GM23248 (cell line): ENCODE results near the gene ST7. TPM values are rescaled to one million over a fixed set of nuclear protein-coding genes. Genes with fewer than 3 reads are reported as not detected.
A peak's percentile ranks its signal among the peaks of the same experiment; 100 is the strongest.

Experiments
- DNase-seq: peaks from one replicate; pipeline ENCODE4 v3.0.0-alpha.2; 2015
- H2AFZ ChIP-seq: fragments of 200-600 bp; sonication (generic); 2 replicates; pipeline ENCODE4 v1.6.1; 2016; ENCODE audit warnings: antibody characterized with exemption
- H3F3A ChIP-seq: fragments of 200-600 bp; sonication (generic); 2 replicates; pipeline ENCODE4 v1.6.1; 2016; ENCODE audit warnings: mild to moderate bottlenecking, antibody characterized with exemption, mixed run types; ENCODE audit not compliant: insufficient read depth
- H3K27ac ChIP-seq: fragments of 200-600 bp; sonication (generic); 2 replicates; pipeline ENCODE4 v1.5.1; 2016; ENCODE audit warnings: mild to moderate bottlenecking
- H3K27me3 ChIP-seq: fragments of 200-600 bp; sonication (generic); replicated peaks from 2 replicates; pipeline ENCODE4 v1.6.1; 2016; ENCODE audit warnings: mild to moderate bottlenecking; ENCODE audit not compliant: insufficient read depth
- H3K36me3 ChIP-seq: fragments of 200-600 bp; sonication (generic); 2 replicates; pipeline ENCODE4 v1.6.1; 2016; ENCODE audit warnings: low read depth, mild to moderate bottlenecking
- H3K4me1 ChIP-seq: fragments of 200-600 bp; sonication (generic); 2 replicates; pipeline ENCODE4 v1.6.1; 2016; ENCODE audit warnings: mild to moderate bottlenecking; ENCODE audit not compliant: insufficient read depth
- H3K4me2 ChIP-seq: fragments of 200-600 bp; sonication (generic); one replicate; pipeline ENCODE4 v1.6.1; 2016; ENCODE audit warnings: mild to moderate bottlenecking; ENCODE audit not compliant: unreplicated experiment
- H3K4me3 ChIP-seq: fragments of 200-600 bp; sonication (generic); 2 replicates; pipeline ENCODE4 v1.5.1; 2016; ENCODE audit warnings: mild to moderate bottlenecking
- H3K79me2 ChIP-seq: fragments of 200-600 bp; sonication (generic); 2 replicates; pipeline ENCODE4 v1.6.1; 2016; ENCODE audit warnings: mild to moderate bottlenecking; ENCODE audit not compliant: insufficient read depth
- H3K9ac ChIP-seq: fragments of 200-600 bp; sonication (generic); 2 replicates; pipeline ENCODE4 v1.6.1; 2016; ENCODE audit warnings: mild to moderate bottlenecking
- H3K9me2 ChIP-seq: fragments of 200-600 bp; sonication (generic); 2 replicates; pipeline ENCODE4 v1.6.1; 2016; ENCODE audit warnings: mixed run types, mild to moderate bottlenecking, moderate library complexity; ENCODE audit not compliant: insufficient read depth
- H3K9me3 ChIP-seq: fragments of 200-600 bp; sonication (generic); one replicate; pipeline ENCODE4 v1.6.1; 2017; ENCODE audit warnings: low read depth
- H4K20me1 ChIP-seq: fragments of 200-600 bp; sonication (generic); 2 replicates; pipeline ENCODE4 v1.6.0; 2016; ENCODE audit not compliant: insufficient read depth
- EZH2 ChIP-seq: fragments of 200-600 bp; sonication (generic); IDR thresholded peaks from 2 replicates; pipeline ENCODE4 v1.6.1; 2018; ENCODE audit warnings: antibody characterized with exemption, mild to moderate bottlenecking; ENCODE audit not compliant: insufficient read depth, poor library complexity, severe bottlenecking
- EZH2phosphoT487 ChIP-seq: fragments of 200-600 bp; sonication (generic); IDR thresholded peaks from 2 replicates; pipeline ENCODE4 v1.6.1; 2018; ENCODE audit warnings: antibody characterized with exemption, moderate library complexity, mild to moderate bottlenecking, low read depth; ENCODE audit not compliant: insufficient read depth
- WGBS, 2 experiments: methylation state at CpG; one replicate each; pipeline ENCODE4 v1.1.6; 2015 to 2017; ENCODE audit warnings: low lambda C conversion rate in 2 of 2, low coverage in 1 of 2; ENCODE audit errors: missing lambda C conversion rate in 2 of 2; 5-methylcytosine and 5-hydroxymethylcytosine counted together
- in situ Hi-C: fragments of 300-500 bp; cut with MboI; formaldehyde crosslinking; loops from 2 replicates; pipeline ENCODE4 v1.15.0; 2020
- polyA plus RNA-seq: library from polyadenylated mRNA; unstranded; fragments of >200 nt; fragmentation: Nextera tagmentation; extraction: Ambion mirVana; gene quantifications from 2 replicates; pipeline ENCODE4 v1.2.1, GENCODE V29; 2016
- total RNA-seq: library from RNA; depleted of rRNA; stranded (reverse); fragments of >200 nt; shearing (Covaris generic); gene quantifications from 2 replicates; pipeline ENCODE4 v1.2.3, GENCODE V29; 2014

The ST7 gene
- total and polyA plus RNA-seq, 2 experiments from 2014 or later, result 17.8 to 21.9 TPM

DNA sequence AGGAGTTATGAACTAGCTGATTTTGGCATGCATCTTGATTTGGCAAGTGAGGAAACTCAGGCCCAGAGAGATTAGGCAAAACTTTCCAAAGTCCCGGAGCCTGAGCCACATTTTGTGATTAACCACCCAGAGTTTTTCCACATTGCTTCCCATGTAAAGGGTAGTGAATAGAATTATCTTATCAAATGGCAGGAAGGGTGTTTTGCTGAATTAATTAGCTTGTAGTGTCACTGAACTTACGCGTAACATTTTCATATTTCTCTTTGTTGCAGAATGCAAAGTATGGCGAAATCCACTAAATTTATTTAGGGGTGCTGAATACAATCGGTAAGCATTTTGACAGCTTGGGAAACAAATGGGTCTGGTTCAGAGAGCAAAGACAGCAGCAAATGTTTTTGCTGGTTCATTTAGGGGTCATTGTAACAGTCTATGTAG is 176.2 kb downstream of the ST7 start:
- H2AFZ ChIP-seq, result no peak overlapping the region
- H3K36me3 ChIP-seq, result no peaks in the 10 kb centered on the region
- in situ Hi-C loops, result loop anchor here (10.0 kb wide), 1 partner anchor 205 kb away; no protein-coding TSS in a partner anchor
- no peak overlapping the region for H3K9ac ChIP-seq
- H3K27me3 ChIP-seq, result no peaks in the 10 kb centered on the region
- H3K9me2 ChIP-seq, result peaks cover 4% of the 10 kb centered on the region; the same call in 1 of the 2 replicates
- no peaks in the 10 kb centered on the region for H4K20me1 ChIP-seq
- no peak overlapping the region for H3K4me3 ChIP-seq
- H3F3A ChIP-seq, result peaks cover 53% of the 10 kb centered on the region
- H3K27ac ChIP-seq, result peak overlapping the region; percentile 47; the same call in 1 of the 2 replicates
- peak overlapping the region; percentile 4 for H3K4me2 ChIP-seq
- DNase-seq, result peak; percentile 39
- H3K79me2 ChIP-seq, result no peaks in the 10 kb centered on the region
- TF ChIP-seq EZH2 (no peak), EZH2phosphoT487 (no peak)
- H3K4me1 ChIP-seq, result peaks cover 86% of the 10 kb centered on the region
- WGBS, 2 experiments, result 60% methylated on average over 5 of the region's 5 CpGs
- no peaks in the 10 kb centered on the region for H3K9me3 ChIP-seq

DNA sequence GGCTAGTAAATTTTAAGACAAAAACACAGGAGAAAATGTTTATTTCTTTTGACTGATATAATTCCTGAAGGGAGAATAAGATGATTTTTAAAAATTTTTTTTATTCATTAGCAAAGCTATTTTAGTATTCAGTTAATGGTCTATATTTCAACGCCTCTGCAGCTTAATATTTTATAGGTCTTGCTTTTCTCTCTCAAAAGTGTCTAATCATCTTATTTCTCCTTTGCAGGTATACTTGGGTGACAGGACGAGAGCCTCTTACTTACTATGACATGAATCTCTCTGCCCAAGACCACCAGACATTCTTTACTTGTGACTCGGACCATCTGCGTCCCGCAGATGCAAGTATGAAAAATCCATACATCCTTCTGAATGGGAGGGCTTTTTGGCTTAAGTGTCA is 177.0 kb downstream of the ST7 start:
- Histone ChIP-seq H4K20me1 (no peaks in the 10 kb centered on the region), H3K4me1 (peaks cover 85% of the 10 kb centered on the region)

GRCh38 chr7:117132321-117133120 is 179.2 kb downstream of the ST7 start:
- Histone ChIP-seq H3K79me2 (no peaks in the 10 kb centered on the region), H3K9me2 (peaks cover 4% of the 10 kb centered on the region; the same call in 1 of the 2 replicates), H3K36me3 (no peaks in the 10 kb centered on the region), H3K4me3 (peak overlapping the region; percentile 53), H4K20me1 (no peaks in the 10 kb centered on the region), H3K27me3 (no peaks in the 10 kb centered on the region), H3F3A (peaks cover 44% of the 10 kb centered on the region), H3K9me3 (no peaks in the 10 kb centered on the region), H3K4me1 (peaks cover 66% of the 10 kb centered on the region), H3K9ac (peak overlapping the region; percentile 82), H2AFZ (peak overlapping the region; percentile 12; the same call in 1 of the 2 replicates), H3K4me2 (peak overlapping the region; percentile 78), H3K27ac (peak overlapping the region; percentile 99)
- 3 to 4% methylated on average over 6 of the region's 6 CpGs for WGBS, 2 experiments
- peak; percentile 97 for DNase-seq
- TF ChIP-seq EZH2 (no peak), EZH2phosphoT487 (0 out of 2 replicates have a peak, but pooled peaks have one; percentile 21)
- in situ Hi-C loops, result no loop called here

More for the DNA sequence above, 177.0 kb downstream of the ST7 start:
- no peak for TF ChIP-seq EZH2
- TF ChIP-seq EZH2phosphoT487, result no peak
- peaks cover 49% of the 10 kb centered on the region for H3F3A ChIP-seq
- no peak overlapping the region for H3K27ac ChIP-seq
- no peak overlapping the region for H3K4me2 ChIP-seq
- no peak overlapping the region for H2AFZ ChIP-seq
- DNase-seq, result no peak
- no peak overlapping the region for H3K9ac ChIP-seq
- H3K27me3 ChIP-seq, result no peaks in the 10 kb centered on the region
- no peaks in the 10 kb centered on the region for H3K9me3 ChIP-seq
- H3K79me2 ChIP-seq, result no peaks in the 10 kb centered on the region
- in situ Hi-C loops, result no loop called here
- H3K4me3 ChIP-seq, result no peak overlapping the region
- no peaks in the 10 kb centered on the region for H3K36me3 ChIP-seq
- H3K9me2 ChIP-seq, result peaks cover 4% of the 10 kb centered on the region; the same call in 1 of the 2 replicates
- 99% methylated on average over 5 of the region's 5 CpGs for WGBS, 2 experiments

DNA sequence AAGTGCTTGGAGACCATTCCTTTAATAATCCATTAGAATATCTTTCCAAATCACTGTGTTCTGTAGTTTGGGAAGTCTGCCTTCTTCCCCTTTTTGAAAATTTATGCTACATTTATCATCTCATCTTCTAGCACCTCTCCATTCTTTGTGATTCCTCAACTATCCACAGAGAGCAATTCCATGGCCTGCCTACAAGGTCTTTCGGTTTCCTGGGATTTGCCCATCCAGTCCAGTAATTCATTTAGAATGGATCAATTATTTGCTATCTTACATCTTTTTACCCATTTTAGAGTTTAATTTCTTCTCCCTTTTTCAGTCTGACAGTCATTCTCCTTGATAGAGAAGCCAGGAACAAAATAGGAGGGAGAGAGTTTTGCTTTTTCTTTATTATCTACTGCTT is 179.8 kb downstream of the ST7 start:
- Histone ChIP-seq H3K4me2 (peak overlapping the region; percentile 78), H3K79me2 (no peaks in the 10 kb centered on the region), H4K20me1 (no peaks in the 10 kb centered on the region), H3K9me3 (no peaks in the 10 kb centered on the region), H3K27ac (peak overlapping the region; percentile 99), H3F3A (peaks cover 39% of the 10 kb centered on the region), H3K27me3 (no peaks in the 10 kb centered on the region), H2AFZ (peak overlapping the region; percentile 12; the same call in 1 of the 2 replicates), H3K36me3 (no peaks in the 10 kb centered on the region), H3K9ac (peak overlapping the region; percentile 82), H3K9me2 (peaks cover 4% of the 10 kb centered on the region; the same call in 1 of the 2 replicates), H3K4me3 (peak overlapping the region; percentile 53), H3K4me1 (peaks cover 62% of the 10 kb centered on the region)
- TF ChIP-seq EZH2phosphoT487 (no peak), EZH2 (no peak)
- in situ Hi-C loops, result no loop called here
- DNase-seq, result no peak
- 70 to 82% methylated on average over 1 of the region's 1 CpG for WGBS, 2 experiments
